ENCODE measurements around the gene CPLX4.

GRCh38 chr18:59272221-59272888, 46.1 kb downstream of the CPLX4 start:
- TF ChIP-seq MYC (IDR thresholded peaks at IDR 0.05; ENCODE audit: low read depth, low read length) (no peak), CTCF (IDR thresholded peaks at IDR 0.05; ENCODE audit: low read depth, low read length) (no peak), MAX (IDR thresholded peaks at IDR 0.05; ENCODE audit: low read depth, low read length) (no peak)

Measured in NB4 (cell line).